HepG2 (cell line): ENCODE data around the gene IQUB. TPM values are rescaled to one million over a fixed set of nuclear protein-coding genes. Genes with fewer than 3 reads are reported as not detected.
A peak's percentile ranks its signal among the peaks of the same experiment; 100 is the strongest.

ENCODE experiments used
- ATAC-seq: fragments of 200-7000 bp; cut with Tn5 transposase; 3 replicates; pipeline ENCODE4 v1.9.1; 2020; ENCODE audit warnings: mild to moderate bottlenecking, moderate library complexity
- BruUV-seq: library from RNA; stranded (reverse); fragments of 400-500 nt; replicated peaks from 2 replicates; lab custom pipeline; 2021; lab: Mats Ljungman, UMichigan
- CTCF ChIA-PET: fragments of 300-600 bp; formaldehyde crosslinking; extraction: SDS; loops from one replicate; lab custom pipeline; 2021; ENCODE audit warnings: low total read pairs, inconsistent platforms, low intra/inter-chr PET ratio; lab: Yijun Ruan, JAX
- POLR2A ChIA-PET: fragments of 350-600 bp; sonication (Branson Sonifier 250); formaldehyde crosslinking; loops from one replicate; lab custom pipeline; 2020; ENCODE audit warnings: antibody characterized with exemption, inconsistent platforms; lab: Yijun Ruan, JAX
- DNase-seq: peaks from one replicate; pipeline ENCODE4 v3.0.0-alpha.2; 2015; ENCODE audit warnings: low spot score
- FAIRE-seq: peaks from 3 replicates; lab custom pipeline; 2011; peaks lifted over from hg19 to GRCh38; lab: Jason Lieb, UNC
- H2AFZ ChIP-seq: one replicate; pipeline ENCODE4 v1.6.1; 2011; ENCODE audit warnings: low read length, inconsistent platforms
- H3K27ac ChIP-seq: fragments of 300-600 bp; 3 replicates; pipeline ENCODE4 v1.8.0; 2011; ENCODE audit warnings: mixed run types, mild to moderate bottlenecking, mixed read lengths, low read length, inconsistent platforms; ENCODE audit not compliant: insufficient read depth; ENCODE audit errors: extremely low read length
- H3K27me3 ChIP-seq, 2 experiments: fragments of 200-600 bp in 1 of 2; 2 replicates in 1 of 2; 3 replicates in 1 of 2; pipeline versions ENCODE4 v1.6.0 to v1.8.0; 2011; ENCODE audit warnings: low read length in 2 of 2, mild to moderate bottlenecking in 2 of 2, moderate library complexity in 2 of 2, inconsistent platforms in 1 of 2; ENCODE audit not compliant: insufficient read depth in 2 of 2, control insufficient read depth in 1 of 2
- H3K36me3 ChIP-seq, 2 experiments: fragments of 200-600 bp in 1 of 2; replicated peaks in 1 of 2; 2 replicates in 1 of 2; 3 replicates in 1 of 2; pipeline versions ENCODE4 v1.5.1 to v1.8.0; 2011; ENCODE audit warnings: low read length in 2 of 2, inconsistent platforms in 1 of 2; ENCODE audit not compliant: insufficient read depth in 2 of 2, control insufficient read depth in 1 of 2
- H3K4me1 ChIP-seq: 2 replicates; pipeline ENCODE4 v1.5.1; 2012; ENCODE audit warnings: low read length, inconsistent platforms; ENCODE audit not compliant: insufficient read depth
- H3K4me2 ChIP-seq: 2 replicates; pipeline ENCODE4 v1.6.0; 2011; ENCODE audit warnings: low read depth, low read length, inconsistent platforms
- H3K4me3 ChIP-seq, 3 experiments: fragments of 200-600 bp in 1 of 3; sonication (generic), shearing (Covaris generic) in 1 of 3; replicated peaks in 1 of 3; 2 replicates each; pipeline ENCODE4 v1.5.1; 2011 to 2016; ENCODE audit warnings: low read length in 3 of 3, inconsistent platforms in 2 of 3, low read depth in 2 of 3, mild to moderate bottlenecking in 2 of 3, control low read depth in 1 of 3, mixed read lengths in 1 of 3; ENCODE audit not compliant: insufficient read depth in 1 of 3
- H3K79me2 ChIP-seq: one replicate; pipeline ENCODE4 v1.6.1; 2011; ENCODE audit warnings: low read length, inconsistent platforms; ENCODE audit not compliant: insufficient read depth
- H3K9ac ChIP-seq: 2 replicates; pipeline ENCODE4 v1.6.0; 2011; ENCODE audit warnings: mild to moderate bottlenecking, low read depth, low read length, inconsistent platforms; ENCODE audit not compliant: insufficient read depth
- H3K9me3 ChIP-seq: 2 replicates; pipeline ENCODE4 v1.5.1; 2012; ENCODE audit warnings: mild to moderate bottlenecking, low read length
- H4K20me1 ChIP-seq: 2 replicates; pipeline ENCODE4 v1.6.0; 2011; ENCODE audit warnings: inconsistent platforms, mild to moderate bottlenecking, low read length, moderate library complexity; ENCODE audit not compliant: insufficient read depth
- MAFK ChIP-seq, 2 experiments: IDR thresholded peaks in 1 of 2; conservative IDR thresholded peaks in 1 of 2; 2 replicates each; pipeline ENCODE4 v1.6.1; 2011; ENCODE audit warnings: improper control_type of control experiment in 2 of 2, low read length in 2 of 2
- MTF1 ChIP-seq: sonication (generic); formaldehyde crosslinking; IDR thresholded peaks from 2 replicates; pipeline ENCODE4 v1.5.0; 2020; ENCODE audit warnings: missing genetic modification reagents
- TAF15 ChIP-seq: fragments of 200-400 bp; formaldehyde crosslinking; IDR thresholded peaks from one replicate; pipeline ENCODE4 v1.6.1; 2018; ENCODE audit warnings: mild to moderate bottlenecking, low read depth, low read length; ENCODE audit not compliant: poor library complexity, severe bottlenecking
- ZNF354B ChIP-seq: sonication (generic); formaldehyde crosslinking; IDR thresholded peaks from 2 replicates; pipeline ENCODE4 v1.8.0; 2022; ENCODE audit warnings: mild to moderate bottlenecking, missing genetic modification reagents
- ZNF775 ChIP-seq: sonication (generic); formaldehyde crosslinking; IDR thresholded peaks from 2 replicates; pipeline ENCODE4 v1.4.0; 2020; ENCODE audit warnings: missing genetic modification reagents, mild to moderate bottlenecking, moderate library complexity, borderline replicate concordance
- ZNF788 ChIP-seq: sonication (generic); formaldehyde crosslinking; IDR thresholded peaks from 2 replicates; pipeline ENCODE4 v1.5.0; 2020; ENCODE audit warnings: mild to moderate bottlenecking, missing genetic modification reagents, borderline replicate concordance
- WGBS: methylation state at CpG from one replicate; pipeline ENCODE4 v1.1.6; 2017; ENCODE audit warnings: low lambda C conversion rate; 5-methylcytosine and 5-hydroxymethylcytosine counted together
- in situ Hi-C: cut with HindIII; loops from 2 replicates; pipeline ENCODE4 v1.10.0; 2017; ENCODE audit warnings: low pct_unique_long_range_greater_than_20kb; ENCODE audit not compliant: extremely low pct_ligation_motif_present
- intact Hi-C: fragments of 100-400 bp; cut with micrococcal nuclease; formaldehyde crosslinking; loops from one replicate; pipeline ENCODE4 v1.10.0; 2022; ENCODE audit not compliant: unreplicated experiment
- polyA plus RNA-seq, 8 experiments: library from polyadenylated mRNA; depleted of rRNA in 3 of 8; stranded (reverse) in 7 of 8; unstranded in 1 of 8; fragments of >200 nt; fragmentation: Illumina TruSeq in 4 of 8; extraction: Trizol in 4 of 8; gene quantifications; 2 replicates each; pipeline versions ENCODE4 v1.2.1 to v1.2.3, GENCODE V29; 2011 to 2016; ENCODE audit warnings: low read depth in 4 of 8, missing spikeins in 1 of 8, mixed read lengths in 1 of 8; ENCODE audit not compliant: insufficient read depth in 1 of 8
- total RNA-seq, 5 experiments: library from RNA; depleted of rRNA; stranded (reverse); fragments of >200 nt; fragmentation: Illumina TruSeq; extraction: Trizol; gene quantifications; 2 replicates each; pipeline ENCODE4 v1.2.3, GENCODE V29; 2016; ENCODE audit warnings: low read depth in 1 of 5
- TF ChIP-seq, protein P1 (sequence below): sonication (generic); formaldehyde crosslinking; conservative IDR thresholded peaks from 2 replicates; pipeline ENCODE4 v1.4.0; 2020; ENCODE audit warnings: missing genetic modification reagents

The IQUB gene
- total and polyA plus RNA-seq, 2 of the 13 experiments (the other 11 are each of a cell fraction or from before 2014, with no cell fraction given) = 0.07 TPM; not detected in 1

DNA sequence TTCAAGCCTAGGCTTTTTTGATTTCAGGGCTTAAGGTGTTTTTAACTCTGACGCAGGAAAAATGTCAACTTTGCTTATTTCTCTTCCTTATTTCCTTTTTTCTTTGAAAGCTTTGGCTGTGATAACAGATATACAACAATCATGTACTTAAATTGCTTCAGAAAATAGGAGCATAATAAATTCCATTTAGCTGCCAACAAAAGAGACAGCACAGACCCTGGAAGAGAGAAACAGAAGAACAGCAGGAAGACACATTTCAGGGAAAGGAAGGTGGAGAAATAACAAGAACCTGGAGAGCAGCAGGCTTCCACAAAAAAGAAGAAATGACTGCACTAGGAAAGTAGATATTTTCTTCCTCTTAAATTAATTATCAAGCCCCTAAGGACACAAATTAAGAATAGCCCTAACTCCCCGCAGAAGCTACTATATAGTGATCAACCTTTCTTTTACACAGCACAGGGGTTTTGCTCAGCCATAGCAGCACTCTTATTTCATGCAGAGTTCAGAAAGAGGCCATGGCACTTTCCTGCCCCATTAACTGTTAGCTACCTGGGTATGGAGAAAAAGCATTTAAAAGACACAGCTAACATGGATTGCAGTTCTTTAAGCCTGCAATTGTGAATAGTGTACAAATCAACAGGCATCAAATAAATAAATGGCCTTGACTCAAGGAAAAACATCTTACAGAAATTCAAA, 61.5 kb downstream of the IQUB start:
- no peak overlapping the region for H3K27ac ChIP-seq
- FAIRE-seq = no peak
- H3K9ac ChIP-seq = no peak overlapping the region
- no peaks in the 10 kb centered on the region for H3K27me3 ChIP-seq
- BruUV-seq = no TSS peak
- no peak overlapping the region for H3K4me2 ChIP-seq
- H3K36me3 ChIP-seq = no peaks in the 10 kb centered on the region
- no peaks in the 10 kb centered on the region for H3K9me3 ChIP-seq
- intact Hi-C loops = no loop called here
- TF ChIP-seq ZNF354B (CRISPR knock-in tag) = no peak
- no peak for TF ChIP-seq MTF1 (CRISPR knock-in tag)
- no peak for TF ChIP-seq ZNF788
- TF ChIP-seq, protein P1, sequence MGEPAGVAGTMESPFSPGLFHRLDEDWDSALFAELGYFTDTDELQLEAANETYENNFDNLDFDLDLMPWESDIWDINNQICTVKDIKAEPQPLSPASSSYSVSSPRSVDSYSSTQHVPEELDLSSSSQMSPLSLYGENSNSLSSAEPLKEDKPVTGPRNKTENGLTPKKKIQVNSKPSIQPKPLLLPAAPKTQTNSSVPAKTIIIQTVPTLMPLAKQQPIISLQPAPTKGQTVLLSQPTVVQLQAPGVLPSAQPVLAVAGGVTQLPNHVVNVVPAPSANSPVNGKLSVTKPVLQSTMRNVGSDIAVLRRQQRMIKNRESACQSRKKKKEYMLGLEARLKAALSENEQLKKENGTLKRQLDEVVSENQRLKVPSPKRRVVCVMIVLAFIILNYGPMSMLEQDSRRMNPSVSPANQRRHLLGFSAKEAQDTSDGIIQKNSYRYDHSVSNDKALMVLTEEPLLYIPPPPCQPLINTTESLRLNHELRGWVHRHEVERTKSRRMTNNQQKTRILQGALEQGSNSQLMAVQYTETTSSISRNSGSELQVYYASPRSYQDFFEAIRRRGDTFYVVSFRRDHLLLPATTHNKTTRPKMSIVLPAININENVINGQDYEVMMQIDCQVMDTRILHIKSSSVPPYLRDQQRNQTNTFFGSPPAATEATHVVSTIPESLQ (CRISPR knock-in tag) = no peak
- no peak for TF ChIP-seq ZNF775 (CRISPR knock-in tag)
- TF ChIP-seq MAFK (conservative IDR thresholded peaks at IDR 0.05 in 1 of 2, IDR thresholded peaks at IDR 0.05 in 1 of 2; ENCODE audit: low read length in 2 of 2) = 0 out of 4 replicates have a peak, but pooled peaks of 1 of the 2 experiments have one; percentile 4
- TF ChIP-seq TAF15 = no peak
- no peak for ATAC-seq
- no peak overlapping the region for H3K4me3 ChIP-seq
- WGBS = 10% methylated on average over 2 of the region's 2 CpGs
- CTCF ChIA-PET = no interaction called here
- H3K4me1 ChIP-seq = no peaks in the 10 kb centered on the region
- H3K79me2 ChIP-seq = no peaks in the 10 kb centered on the region
- POLR2A ChIA-PET = no interaction called here
- H4K20me1 ChIP-seq = no peaks in the 10 kb centered on the region
- no peak overlapping the region for H2AFZ ChIP-seq
- in situ Hi-C loops = no loop called here
- no peak for DNase-seq
